GF-D8 (cell line): ENCODE results near the gene SLC35F1.

ENCODE experiments used
- DNase-seq: peaks from one replicate; lab custom pipeline; 2025; lab: John Stamatoyannopoulos, UW

The SLC35F1 gene

GRCh38 chr6:118277631-118278030 is 370.6 kb downstream of the SLC35F1 start:
- DNase-seq = no peak

GRCh38 chr6:118280210-118280609 is 373.1 kb downstream of the SLC35F1 start:
- DNase-seq = no peak

- no peak for DNase-seq
These were observed 374.2 kb downstream of the SLC35F1 start for GRCh38 chr6:118281291-118281690.

- no peak for DNase-seq
These were observed 376.7 kb downstream of the SLC35F1 start for GRCh38 chr6:118283766-118284165.

GRCh38 chr6:118284736-118285360 is 377.8 kb downstream of the SLC35F1 start:
- DNase-seq = no peak

- DNase-seq = no peak
These were observed 378.7 kb downstream of the SLC35F1 start for GRCh38 chr6:118285791-118286190.

GRCh38 chr6:118288355-118289124 is 381.5 kb downstream of the SLC35F1 start:
- no peak for DNase-seq

GRCh38 chr6:118292558-118292957 is 385.5 kb downstream of the SLC35F1 start:
- DNase-seq = no peak

- no peak for DNase-seq
These were observed 387.8 kb downstream of the SLC35F1 start for GRCh38 chr6:118294906-118295305.

- no peak for DNase-seq
These were observed 388.3 kb downstream of the SLC35F1 start for GRCh38 chr6:118295336-118295735.

GRCh38 chr6:118296129-118296901 is 389.3 kb downstream of the SLC35F1 start:
- no peak for DNase-seq

- no peak for DNase-seq
These were observed 390.8 kb downstream of the SLC35F1 start for GRCh38 chr6:118297821-118298220.

GRCh38 chr6:118298476-118299427 is 391.7 kb downstream of the SLC35F1 start:
- DNase-seq = no peak

- no peak for DNase-seq
These were observed 392.4 kb downstream of the SLC35F1 start for GRCh38 chr6:118299457-118299856.

- no peak for DNase-seq
These were observed 397.3 kb downstream of the SLC35F1 start for GRCh38 chr6:118304321-118304720.

- DNase-seq = no peak
These were observed 398.0 kb downstream of the SLC35F1 start for GRCh38 chr6:118305081-118305480.

GRCh38 chr6:118306392-118307238 is 399.6 kb downstream of the SLC35F1 start:
- no peak for DNase-seq

- DNase-seq = no peak
These were observed 400.5 kb downstream of the SLC35F1 start for GRCh38 chr6:118307581-118307980.

- DNase-seq = no peak
These were observed 402.5 kb downstream of the SLC35F1 start for GRCh38 chr6:118309337-118310093.

GRCh38 chr6:118313208-118313607 is 406.1 kb downstream of the SLC35F1 start:
- no peak for DNase-seq
